ENCODE measurements around the gene AQP2.

Gene AQP2

DNA sequence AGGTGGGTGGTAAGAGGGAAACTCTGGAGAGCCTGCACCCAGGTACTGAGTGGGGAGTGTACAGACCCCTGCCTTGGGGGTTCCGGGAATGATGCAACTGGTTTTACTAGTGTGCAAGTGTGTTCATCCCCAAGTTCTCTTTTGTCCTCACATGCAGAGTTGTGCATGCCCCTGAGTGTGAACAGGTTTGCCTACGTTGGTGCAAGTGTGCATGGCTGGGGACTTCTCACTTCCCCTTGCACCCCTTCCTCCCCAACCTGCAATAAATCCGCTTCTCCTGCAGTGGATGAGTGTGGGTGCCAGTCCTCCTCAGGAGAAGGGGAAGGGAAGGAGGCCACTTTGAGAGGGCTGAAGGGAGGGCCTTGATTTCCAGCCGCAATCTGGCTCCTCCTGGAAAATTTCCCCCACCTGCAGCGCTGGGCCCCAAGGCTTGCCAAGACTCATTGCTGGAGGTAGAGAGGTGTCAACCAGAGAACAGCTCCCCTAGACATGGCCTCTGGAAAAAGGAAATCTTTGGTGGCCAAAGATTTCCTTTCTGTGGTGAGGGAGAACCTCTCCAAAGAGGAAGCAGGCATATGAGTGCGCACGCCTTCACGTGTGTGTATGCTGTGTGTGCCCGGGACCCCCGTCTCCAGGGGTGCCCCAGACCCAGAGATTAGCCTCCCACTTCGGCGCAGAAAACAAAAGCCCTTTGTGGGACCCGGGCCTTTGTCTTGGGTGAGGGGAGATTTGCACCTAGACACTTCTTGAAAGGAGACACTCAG, 5.5 kb downstream of the AQP2 start:
- Histone ChIP-seq H3K27me3 (replicated peaks in 2 of 5; ENCODE audit: control insufficient read depth in 4 of 5, insufficient read depth in 5 of 5, low read length in 4 of 5) (peaks cover 0 to 99% (median 79%) of the 10 kb centered on the region in 5 experiments), H3K36me3 (ENCODE audit: control insufficient read depth in 4 of 4, insufficient read depth in 4 of 4, low read length in 3 of 4) (no peaks in the 10 kb centered on the region), H3K9me3 (ENCODE audit: control extremely low read depth in 1 of 5, control insufficient read depth in 4 of 5, insufficient read depth in 2 of 5, low read depth in 1 of 5, low read length in 4 of 5) (no peaks in the 10 kb centered on the region), H3K4me3 (ENCODE audit: control insufficient read depth in 1 of 7, extremely low read depth in 1 of 7, insufficient read depth in 4 of 7, low read depth in 2 of 7, low read length in 6 of 7) (peak overlapping the region in 1 of 7 experiments; percentile 11), H3K4me1 (ENCODE audit: control extremely low read depth in 1 of 4, control insufficient read depth in 4 of 4, insufficient read depth in 4 of 4, low read length in 3 of 4) (peaks cover 6 to 36% (median 29%) of the 10 kb centered on the region in 4 experiments), H3K27ac (ENCODE audit: insufficient read depth in 1 of 2, low read depth in 1 of 2, low read length in 2 of 2, poor library complexity in 1 of 2, severe bottlenecking in 2 of 2) (no peak overlapping the region)
- peak; percentile 57 to 75 (median 73) for DNase-seq
- ChIA-PET POLR2A (interaction anchor here (0.6 kb wide), 1 partner anchor 100 kb away, joined by 3 read pairs; no protein-coding TSS in a partner anchor), CTCF (interaction anchor here (0.8 to 5.4 kb wide), 6 partner anchors 10 to 103 kb away, joined by 3 to 32 read pairs (median 4); no protein-coding TSS in a partner anchor)
- 1% methylated on average over 11 of the region's 13 CpGs for WGBS (ENCODE audit: insufficient coverage)

GRCh38 chr12:49956663-49957569, 6.4 kb downstream of the AQP2 start:
- H3K27ac ChIP-seq (ENCODE audit: insufficient read depth in 1 of 2, low read depth in 1 of 2, low read length in 2 of 2, poor library complexity in 1 of 2, severe bottlenecking in 2 of 2), result no peak overlapping the region
- no peaks in the 10 kb centered on the region for H3K9me3 ChIP-seq (ENCODE audit: control extremely low read depth in 1 of 5, control insufficient read depth in 4 of 5, insufficient read depth in 2 of 5, low read depth in 1 of 5, low read length in 4 of 5)
- no peaks in the 10 kb centered on the region for H3K36me3 ChIP-seq (ENCODE audit: control insufficient read depth in 4 of 4, insufficient read depth in 4 of 4, low read length in 3 of 4)
- peaks cover 0 to 97% (median 72%) of the 10 kb centered on the region in 5 experiments for H3K27me3 ChIP-seq (replicated peaks in 2 of 5; ENCODE audit: control insufficient read depth in 4 of 5, insufficient read depth in 5 of 5, low read length in 4 of 5)
- 73% methylated on average over 3 of the region's 6 CpGs for WGBS (ENCODE audit: insufficient coverage)
- H3K4me1 ChIP-seq (ENCODE audit: control extremely low read depth in 1 of 4, control insufficient read depth in 4 of 4, insufficient read depth in 4 of 4, low read length in 3 of 4), result peaks cover 6 to 43% (median 34%) of the 10 kb centered on the region in 4 experiments
- POLR2A ChIA-PET, result no interaction called here
- H3K4me3 ChIP-seq (ENCODE audit: control insufficient read depth in 1 of 7, extremely low read depth in 1 of 7, insufficient read depth in 4 of 7, low read depth in 2 of 7, low read length in 6 of 7), result no peak overlapping the region
- CTCF ChIA-PET, result interaction anchor here (0.7 to 6.2 kb wide), 7 partner anchors 9 to 114 kb away, joined by 3 to 44 read pairs (median 24); partner anchors contain the start of gene AQP2
- no peak for DNase-seq

DNA sequence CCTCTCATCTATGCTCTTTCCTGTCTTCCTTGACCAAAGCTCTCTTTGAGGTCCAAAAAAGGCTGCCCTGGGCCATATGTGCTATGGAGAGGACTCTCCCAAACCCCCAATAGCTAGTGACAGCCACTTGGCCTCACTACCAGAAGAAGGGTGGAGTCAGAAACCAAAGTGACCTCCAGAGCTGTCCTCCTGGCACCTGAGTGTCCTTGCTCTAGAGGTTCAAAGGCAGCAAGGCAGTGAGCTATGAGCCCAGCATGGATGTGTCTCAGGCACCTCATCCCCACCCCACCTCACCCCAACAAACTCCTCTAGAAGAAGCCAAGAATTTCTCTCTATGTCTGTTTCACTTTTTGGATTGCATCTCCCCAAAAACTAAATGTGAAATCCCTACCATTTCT, 7.0 kb downstream of the AQP2 start:
- Histone ChIP-seq H3K9me3 (ENCODE audit: control extremely low read depth in 1 of 5, control insufficient read depth in 4 of 5, insufficient read depth in 2 of 5, low read depth in 1 of 5, low read length in 4 of 5) (no peaks in the 10 kb centered on the region), H3K4me1 (ENCODE audit: control extremely low read depth in 1 of 4, control insufficient read depth in 4 of 4, insufficient read depth in 4 of 4, low read length in 3 of 4) (peaks cover 6 to 43% (median 34%) of the 10 kb centered on the region in 4 experiments), H3K36me3 (ENCODE audit: control insufficient read depth in 4 of 4, insufficient read depth in 4 of 4, low read length in 3 of 4) (no peaks in the 10 kb centered on the region), H3K27ac (ENCODE audit: insufficient read depth in 1 of 2, low read depth in 1 of 2, low read length in 2 of 2, poor library complexity in 1 of 2, severe bottlenecking in 2 of 2) (no peak overlapping the region), H3K27me3 (replicated peaks in 2 of 5; ENCODE audit: control insufficient read depth in 4 of 5, insufficient read depth in 5 of 5, low read length in 4 of 5) (peaks cover 0 to 97% (median 68%) of the 10 kb centered on the region in 5 experiments), H3K4me3 (ENCODE audit: control insufficient read depth in 1 of 7, extremely low read depth in 1 of 7, insufficient read depth in 4 of 7, low read depth in 2 of 7, low read length in 6 of 7) (no peak overlapping the region)
- ChIA-PET POLR2A (no interaction called here), CTCF (interaction anchor here (0.7 to 6.2 kb wide), 6 partner anchors 10 to 121 kb away, joined by 3 to 44 read pairs (median 14); partner anchors contain the start of gene AQP2)
- no peak for DNase-seq

GRCh38 chr12:49959685-49960473, 9.3 kb downstream of the AQP2 start:
- Histone ChIP-seq H3K4me3 (ENCODE audit: control insufficient read depth in 1 of 7, extremely low read depth in 1 of 7, insufficient read depth in 4 of 7, low read depth in 2 of 7, low read length in 6 of 7) (no peak overlapping the region), H3K27ac (ENCODE audit: insufficient read depth in 1 of 2, low read depth in 1 of 2, low read length in 2 of 2, poor library complexity in 1 of 2, severe bottlenecking in 2 of 2) (no peak overlapping the region), H3K36me3 (ENCODE audit: control insufficient read depth in 4 of 4, insufficient read depth in 4 of 4, low read length in 3 of 4) (no peaks in the 10 kb centered on the region), H3K27me3 (replicated peaks in 2 of 5; ENCODE audit: control insufficient read depth in 4 of 5, insufficient read depth in 5 of 5, low read length in 4 of 5) (peaks cover 0 to 97% (median 59%) of the 10 kb centered on the region in 5 experiments), H3K9me3 (ENCODE audit: control extremely low read depth in 1 of 5, control insufficient read depth in 4 of 5, insufficient read depth in 2 of 5, low read depth in 1 of 5, low read length in 4 of 5) (no peaks in the 10 kb centered on the region), H3K4me1 (ENCODE audit: control extremely low read depth in 1 of 4, control insufficient read depth in 4 of 4, insufficient read depth in 4 of 4, low read length in 3 of 4) (peaks cover 6 to 42% (median 34%) of the 10 kb centered on the region in 4 experiments)
- CTCF ChIA-PET, result interaction anchor here (0.9 to 6.2 kb wide), 9 partner anchors 8 to 110 kb away, joined by 3 to 44 read pairs (median 6); partner anchors contain the start of gene AQP2
- 18% methylated on average over 9 of the region's 11 CpGs for WGBS (ENCODE audit: insufficient coverage)
- POLR2A ChIA-PET, result no interaction called here
- DNase-seq, result peak in 2 of 3 donors; percentile 88 to 90

DNA sequence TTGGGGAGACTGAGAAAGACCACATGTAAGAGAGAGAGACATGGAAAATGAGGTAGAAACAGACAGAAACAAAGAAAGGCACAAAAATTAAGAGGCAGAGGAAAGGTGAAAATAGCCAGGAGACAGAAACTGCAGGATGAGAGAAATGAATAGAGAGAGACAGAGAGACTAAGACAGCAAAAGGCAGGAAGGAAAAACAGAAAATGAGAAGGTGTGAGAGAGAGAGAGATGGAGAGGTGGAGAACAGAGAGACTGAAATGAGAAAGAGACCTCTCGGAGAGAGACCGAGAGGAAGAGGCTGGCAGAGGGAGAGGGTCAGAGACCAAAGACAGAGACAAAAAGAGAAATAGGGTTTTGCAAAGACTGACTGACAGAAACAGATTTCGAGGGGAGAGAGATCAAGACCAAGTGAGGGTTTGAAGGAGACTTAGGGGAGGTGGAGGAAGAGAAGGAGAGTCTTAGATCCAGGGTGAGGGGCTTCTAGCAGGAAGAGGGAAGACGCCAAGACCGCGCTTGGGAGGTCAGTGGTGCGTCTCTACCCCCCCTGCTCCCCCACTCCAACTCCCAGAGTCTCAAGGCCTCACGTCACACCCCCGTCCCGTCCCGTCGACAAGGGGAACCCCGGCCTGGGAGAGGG, 10.1 kb downstream of the AQP2 start:
- 29% methylated on average over 9 of the region's 13 CpGs for WGBS (ENCODE audit: insufficient coverage)
- CTCF ChIA-PET, result interaction anchor here (0.9 to 12.6 kb wide), 8 partner anchors 13 to 106 kb away, joined by 3 to 209 read pairs (median 5); partner anchors contain the start of gene AQP2

More for the DNA sequence above, 10.1 kb downstream of the AQP2 start:
- no peaks in the 10 kb centered on the region for H3K36me3 ChIP-seq (ENCODE audit: control insufficient read depth in 4 of 4, insufficient read depth in 4 of 4, low read length in 3 of 4)
- H3K27ac ChIP-seq (ENCODE audit: insufficient read depth in 1 of 2, low read depth in 1 of 2, low read length in 2 of 2, poor library complexity in 1 of 2, severe bottlenecking in 2 of 2), result no peak overlapping the region
- peaks cover 6 to 35% (median 27%) of the 10 kb centered on the region in 4 experiments for H3K4me1 ChIP-seq (ENCODE audit: control extremely low read depth in 1 of 4, control insufficient read depth in 4 of 4, insufficient read depth in 4 of 4, low read length in 3 of 4)
- no peaks in the 10 kb centered on the region for H3K9me3 ChIP-seq (ENCODE audit: control extremely low read depth in 1 of 5, control insufficient read depth in 4 of 5, insufficient read depth in 2 of 5, low read depth in 1 of 5, low read length in 4 of 5)
- DNase-seq, result no peak
- POLR2A ChIA-PET, result no interaction called here
- H3K4me3 ChIP-seq (ENCODE audit: control insufficient read depth in 1 of 7, extremely low read depth in 1 of 7, insufficient read depth in 4 of 7, low read depth in 2 of 7, low read length in 6 of 7), result no peak overlapping the region
- H3K27me3 ChIP-seq (replicated peaks in 2 of 5; ENCODE audit: control insufficient read depth in 4 of 5, insufficient read depth in 5 of 5, low read length in 4 of 5), result peaks cover 0 to 97% (median 55%) of the 10 kb centered on the region in 5 experiments
